HuH-7 (cell line): ENCODE data around the gene PNPLA6.
"Not testable (repeated sequence)": the region's sequence is repeated elsewhere in the genome, so short reads cannot be mapped to it uniquely, and the experiment has no call there.

Experiments used
- DNase-seq: peaks from one replicate; pipeline ENCODE4 v3.0.0; 2011; ENCODE audit warnings: low spot score

PNPLA6 gene

DNA sequence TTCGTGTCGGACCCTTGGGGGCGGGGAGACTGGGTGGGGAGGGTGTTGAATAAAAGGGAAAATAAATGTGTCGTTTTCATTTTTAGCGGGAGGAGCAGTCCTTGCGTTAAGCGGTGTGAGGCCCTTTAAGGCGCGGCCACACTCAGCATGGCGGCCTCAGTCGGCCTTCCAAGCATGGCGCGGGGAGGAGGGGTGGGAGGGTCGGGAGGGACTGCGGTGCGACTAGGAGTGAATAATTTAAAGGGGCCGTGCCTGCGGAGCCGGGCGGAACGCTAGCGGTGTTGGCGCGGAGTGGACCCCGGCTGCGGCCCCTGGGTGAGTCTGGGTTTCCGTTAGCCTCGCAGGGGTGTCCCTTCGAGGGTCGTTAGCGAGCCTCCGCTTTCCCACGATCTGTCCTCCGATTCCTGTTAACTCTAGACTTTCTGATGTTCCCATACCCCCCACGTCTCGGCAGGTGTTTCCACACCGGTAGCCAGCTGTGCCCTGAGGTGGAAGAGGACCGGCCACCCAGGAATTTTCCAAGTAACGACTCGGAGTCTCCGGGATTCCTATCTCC, 1.5 kb upstream of the PNPLA6 start:
- DNase-seq = peak; percentile 89

DNA sequence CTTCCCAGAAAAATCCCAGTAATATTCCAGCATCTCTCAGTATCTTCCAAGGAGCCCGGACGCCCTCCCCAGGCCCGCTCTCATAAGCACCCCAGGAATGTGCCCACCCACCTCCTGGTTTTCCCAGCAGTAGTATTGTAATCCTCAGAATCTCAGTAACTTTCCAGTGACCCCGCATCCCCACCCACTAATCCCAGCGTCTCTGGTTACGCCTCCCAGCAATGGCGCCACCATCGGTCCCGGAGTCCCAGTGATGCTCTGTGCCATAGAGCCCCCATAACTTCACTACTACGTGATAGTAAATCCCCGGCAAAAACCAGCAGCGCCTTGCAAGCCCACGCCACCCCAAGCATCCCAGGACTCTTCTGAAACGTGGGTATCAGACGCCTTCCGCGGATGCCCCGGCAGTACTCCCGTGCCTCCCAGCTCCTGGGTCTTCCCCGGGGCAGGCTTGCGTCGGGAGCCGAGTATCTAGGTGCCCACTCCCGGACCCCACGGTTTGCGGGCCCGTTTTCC, 928 bp upstream of the PNPLA6 start:
- peak; percentile 94 for DNase-seq

- DNase-seq = no peak
Measured at GRCh38 chr19:7535998-7536695, 630 bp downstream of the PNPLA6 start.

DNA sequence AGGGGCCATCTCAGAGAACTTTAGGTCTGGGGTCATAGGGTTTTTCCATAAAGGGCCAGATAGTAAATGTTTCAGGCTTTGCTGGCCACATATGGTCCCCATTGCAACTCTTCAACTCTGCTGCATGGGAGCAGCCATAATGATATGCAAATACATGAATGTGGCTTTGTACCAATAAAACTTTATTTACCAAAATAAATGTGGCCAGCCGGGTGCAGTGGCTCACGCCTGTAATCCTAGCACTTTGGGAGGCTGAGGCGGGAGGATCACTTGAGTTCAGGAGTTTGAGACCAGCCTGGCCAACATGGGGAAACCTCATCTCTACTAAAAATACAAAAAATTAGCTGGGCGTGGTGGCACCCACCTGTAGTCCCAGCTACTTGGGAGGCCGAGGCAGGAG, 3.5 kb downstream of the PNPLA6 start:
- not testable (repeated sequence) for DNase-seq

DNA sequence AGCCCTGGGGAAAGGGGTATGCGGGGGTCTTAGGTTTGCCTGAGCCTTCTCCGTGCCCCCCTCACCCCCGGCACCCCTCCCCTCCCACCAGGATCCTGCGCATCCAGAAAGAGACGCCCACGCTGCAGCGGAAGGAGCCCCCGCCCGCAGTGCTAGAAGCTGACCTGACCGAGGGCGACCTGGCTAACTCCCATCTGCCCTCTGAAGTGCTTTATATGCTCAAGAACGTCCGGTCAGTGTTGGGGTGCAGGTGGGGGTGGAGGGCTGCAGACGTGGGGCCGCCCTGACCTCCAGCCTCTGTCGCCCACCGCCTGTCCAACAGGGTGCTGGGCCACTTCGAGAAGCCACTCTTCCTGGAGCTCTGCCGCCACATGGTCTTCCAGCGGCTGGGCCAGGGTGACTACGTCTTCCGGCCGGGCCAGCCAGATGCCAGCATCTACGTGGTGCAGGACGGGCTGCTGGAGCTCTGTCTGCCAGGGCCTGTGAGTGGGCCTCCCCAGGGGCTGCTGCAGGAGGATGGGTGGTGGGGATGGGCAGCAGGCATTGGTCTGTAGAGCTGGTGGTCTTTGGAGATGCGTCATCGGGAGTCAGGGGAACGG, 4.4 kb downstream of the PNPLA6 start:
- no peak for DNase-seq

- no peak for DNase-seq
Measured at GRCh38 chr19:7540761-7541474, 5.4 kb downstream of the PNPLA6 start.

GRCh38 chr19:7541475-7541824, 5.9 kb downstream of the PNPLA6 start:
- DNase-seq = no peak

DNA sequence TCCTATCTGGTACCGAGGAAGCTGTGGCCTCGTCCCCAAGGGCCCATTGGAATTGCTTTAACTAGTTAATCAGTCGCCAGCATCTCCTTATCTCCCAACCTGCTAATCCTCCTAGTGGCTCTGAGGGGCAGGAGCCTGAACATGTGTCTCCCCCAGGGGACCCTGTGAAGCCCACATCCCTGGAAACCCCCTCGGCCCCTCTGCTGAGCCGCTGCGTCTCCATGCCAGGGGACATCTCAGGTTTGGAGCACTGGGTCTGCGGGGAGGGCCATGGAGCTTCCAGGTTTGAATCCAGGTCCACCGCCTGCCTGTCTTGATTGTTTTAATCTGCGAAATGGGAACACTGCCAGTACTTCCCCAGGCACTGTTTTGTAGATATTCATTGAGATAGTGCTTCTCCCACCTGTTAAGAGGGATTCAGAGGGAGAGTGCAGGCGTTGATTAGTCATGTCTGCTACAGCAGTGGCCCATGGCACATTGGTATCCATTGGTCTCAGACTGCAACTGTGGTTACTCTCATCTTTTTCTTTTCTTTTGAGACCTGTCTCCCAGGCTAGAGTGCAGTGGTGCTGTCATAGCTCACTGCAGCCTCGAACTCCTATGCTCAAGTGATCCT, 6.4 kb downstream of the PNPLA6 start:
- DNase-seq = no peak

GRCh38 chr19:7542556-7543348, 7.2 kb downstream of the PNPLA6 start:
- no peak for DNase-seq

GRCh38 chr19:7544626-7545025, 9.1 kb downstream of the PNPLA6 start:
- DNase-seq = no peak

- no peak for DNase-seq
Measured at GRCh38 chr19:7545300-7545699, 9.8 kb downstream of the PNPLA6 start.

- DNase-seq = no peak
Measured at GRCh38 chr19:7545904-7546303, 10.4 kb downstream of the PNPLA6 start.

- DNase-seq = no peak
Measured at GRCh38 chr19:7547159-7547558, 11.6 kb downstream of the PNPLA6 start.

- no peak for DNase-seq
Measured at GRCh38 chr19:7549429-7550148, 14.1 kb downstream of the PNPLA6 start.

GRCh38 chr19:7550169-7550770, 14.8 kb downstream of the PNPLA6 start:
- DNase-seq = no peak

- DNase-seq = peak; percentile 55
Measured at GRCh38 chr19:7550987-7551761, 15.7 kb downstream of the PNPLA6 start.

DNA sequence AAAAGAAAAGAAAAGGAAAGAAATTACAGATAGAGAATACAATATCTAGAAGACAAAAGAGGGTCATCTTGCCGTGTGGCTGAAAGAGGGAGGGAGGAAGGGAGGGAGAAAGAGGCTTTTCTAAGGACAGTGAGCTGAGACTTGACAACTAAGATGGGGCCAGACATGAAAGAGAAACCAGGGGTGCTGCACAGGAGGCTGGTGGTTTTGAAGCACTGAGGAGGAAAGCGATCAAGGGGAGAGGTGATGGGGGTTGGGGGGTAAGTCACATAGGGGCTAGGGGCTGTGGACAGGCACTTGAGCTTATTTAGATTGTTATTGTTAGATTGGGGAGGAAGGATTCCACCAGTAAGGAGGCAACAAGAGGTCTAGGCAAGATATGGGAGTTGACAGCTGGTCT, 17.3 kb downstream of the PNPLA6 start:
- no peak for DNase-seq

GRCh38 chr19:7554565-7554964, 19.0 kb downstream of the PNPLA6 start:
- no peak for DNase-seq

DNA sequence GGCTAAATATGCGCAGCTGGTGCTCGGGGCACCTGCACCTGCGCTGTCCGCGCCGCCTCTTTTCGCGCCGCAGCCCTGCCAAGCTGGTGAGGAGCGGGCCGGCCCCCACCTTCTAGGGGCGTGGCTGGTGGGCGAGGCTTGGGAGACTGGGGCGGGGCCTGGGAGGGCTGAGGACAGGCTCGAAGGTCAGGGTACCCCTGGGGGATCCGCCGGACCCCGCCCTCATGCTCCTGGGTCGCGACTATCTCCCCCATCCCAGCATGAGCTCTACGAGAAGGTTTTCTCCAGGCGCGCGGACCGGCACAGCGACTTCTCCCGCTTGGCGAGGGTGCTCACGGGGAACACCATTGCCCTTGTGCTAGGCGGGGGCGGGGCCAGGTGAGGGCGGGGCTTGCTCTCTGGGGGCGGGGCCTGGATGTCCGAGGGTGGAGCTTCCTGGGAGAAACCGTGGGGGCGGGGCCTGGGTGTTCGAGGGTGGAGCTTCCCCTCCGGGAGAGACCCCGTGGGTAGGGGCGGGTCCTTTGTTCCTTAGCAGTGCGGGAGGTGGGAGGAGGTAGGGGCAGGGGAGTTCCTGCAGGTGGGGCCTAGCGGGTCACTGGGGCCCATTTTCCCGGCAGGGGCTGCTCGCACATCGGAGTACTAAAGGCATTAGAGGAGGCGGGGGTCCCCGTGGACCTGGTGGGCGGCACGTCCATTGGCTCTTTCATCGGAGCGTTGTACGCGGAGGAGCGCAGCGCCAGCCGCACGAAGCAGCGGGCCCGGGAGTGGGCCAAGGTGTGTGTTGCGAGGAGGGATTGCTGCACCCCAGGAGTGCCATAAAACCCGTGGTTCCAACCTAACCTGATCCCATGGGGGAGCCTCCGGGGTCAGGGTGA, 19.7 kb downstream of the PNPLA6 start:
- no peak for DNase-seq
